Body of pancreas (tissue), 4 donors: Measurements from ENCODE around the gene ACADSB.

Source experiments
- POLR2A ChIP-seq, 3 donors: fragments of 450-650 bp; IDR thresholded peaks; one replicate each; pipeline ENCODE4 v1.6.1; 2016; ENCODE audit warnings: antibody characterized with exemption in 3 of 3, mild to moderate bottlenecking in 2 of 3
- TF ChIP-seq, protein P1 (sequence below), 7 experiments: fragments of 450-650 bp in 4 of 7; fragments of 200-600 bp in 3 of 7; sonication (generic) in 3 of 7; IDR thresholded peaks; one replicate each; pipeline ENCODE4 v1.5.1; 2016 to 2019; ENCODE audit warnings: antibody characterized with exemption in 7 of 7

DNA sequence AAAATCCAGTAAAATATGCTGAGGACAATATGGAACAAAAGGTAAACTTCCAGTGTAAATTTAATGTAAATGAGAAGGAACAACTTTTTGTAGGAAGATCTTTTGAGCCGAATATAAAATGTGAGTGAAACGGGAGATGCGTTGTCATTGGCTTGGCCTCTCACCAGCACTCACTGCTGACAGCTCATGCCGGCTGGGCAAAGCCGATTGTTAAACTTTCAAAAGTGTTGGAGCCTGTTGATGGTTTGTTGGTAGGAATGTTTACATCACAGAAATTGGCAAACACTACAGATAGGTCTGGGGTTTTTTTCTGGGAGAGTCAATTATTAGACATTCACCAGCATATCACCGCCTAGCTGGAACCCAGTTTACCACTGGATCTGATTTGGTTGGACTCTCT is 22.5 kb upstream of the ACADSB start:
- TF ChIP-seq, protein P1, sequence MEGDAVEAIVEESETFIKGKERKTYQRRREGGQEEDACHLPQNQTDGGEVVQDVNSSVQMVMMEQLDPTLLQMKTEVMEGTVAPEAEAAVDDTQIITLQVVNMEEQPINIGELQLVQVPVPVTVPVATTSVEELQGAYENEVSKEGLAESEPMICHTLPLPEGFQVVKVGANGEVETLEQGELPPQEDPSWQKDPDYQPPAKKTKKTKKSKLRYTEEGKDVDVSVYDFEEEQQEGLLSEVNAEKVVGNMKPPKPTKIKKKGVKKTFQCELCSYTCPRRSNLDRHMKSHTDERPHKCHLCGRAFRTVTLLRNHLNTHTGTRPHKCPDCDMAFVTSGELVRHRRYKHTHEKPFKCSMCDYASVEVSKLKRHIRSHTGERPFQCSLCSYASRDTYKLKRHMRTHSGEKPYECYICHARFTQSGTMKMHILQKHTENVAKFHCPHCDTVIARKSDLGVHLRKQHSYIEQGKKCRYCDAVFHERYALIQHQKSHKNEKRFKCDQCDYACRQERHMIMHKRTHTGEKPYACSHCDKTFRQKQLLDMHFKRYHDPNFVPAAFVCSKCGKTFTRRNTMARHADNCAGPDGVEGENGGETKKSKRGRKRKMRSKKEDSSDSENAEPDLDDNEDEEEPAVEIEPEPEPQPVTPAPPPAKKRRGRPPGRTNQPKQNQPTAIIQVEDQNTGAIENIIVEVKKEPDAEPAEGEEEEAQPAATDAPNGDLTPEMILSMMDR (IDR thresholded peaks at IDR 0.05) = no peak
- TF ChIP-seq POLR2A (IDR thresholded peaks at IDR 0.05) = no peak
